HG03354 (cell line): ENCODE measurements around the gene ETS1.

ENCODE experiments used
- ATAC-seq: cut with Tn5 transposase; IDR thresholded peaks from one replicate; pipeline ENCODE4 v1.9.1; 2021; ENCODE audit warnings: mild to moderate bottlenecking; ENCODE audit not compliant: unreplicated experiment, poor library complexity, severe bottlenecking

Gene ETS1

DNA sequence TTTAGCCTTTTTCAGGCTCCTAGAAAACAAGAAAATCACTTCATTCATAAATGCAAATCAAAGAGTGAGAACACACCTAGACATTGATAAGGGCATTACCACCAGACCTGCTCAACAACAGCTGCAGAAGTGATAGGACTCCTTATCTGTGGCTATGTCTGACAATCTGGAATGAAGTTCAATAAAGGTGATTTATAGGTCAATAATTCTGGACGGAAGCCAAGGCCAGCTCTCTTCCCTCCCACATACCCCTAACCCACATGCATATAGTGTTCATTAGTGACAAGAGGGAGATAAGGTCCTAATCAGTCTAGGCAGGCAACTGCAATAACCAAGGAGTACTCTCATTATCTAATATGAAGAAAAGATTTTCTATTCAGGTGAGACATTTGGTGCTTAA, 111.3 kb downstream of the ETS1 start:
- no peak for ATAC-seq

DNA sequence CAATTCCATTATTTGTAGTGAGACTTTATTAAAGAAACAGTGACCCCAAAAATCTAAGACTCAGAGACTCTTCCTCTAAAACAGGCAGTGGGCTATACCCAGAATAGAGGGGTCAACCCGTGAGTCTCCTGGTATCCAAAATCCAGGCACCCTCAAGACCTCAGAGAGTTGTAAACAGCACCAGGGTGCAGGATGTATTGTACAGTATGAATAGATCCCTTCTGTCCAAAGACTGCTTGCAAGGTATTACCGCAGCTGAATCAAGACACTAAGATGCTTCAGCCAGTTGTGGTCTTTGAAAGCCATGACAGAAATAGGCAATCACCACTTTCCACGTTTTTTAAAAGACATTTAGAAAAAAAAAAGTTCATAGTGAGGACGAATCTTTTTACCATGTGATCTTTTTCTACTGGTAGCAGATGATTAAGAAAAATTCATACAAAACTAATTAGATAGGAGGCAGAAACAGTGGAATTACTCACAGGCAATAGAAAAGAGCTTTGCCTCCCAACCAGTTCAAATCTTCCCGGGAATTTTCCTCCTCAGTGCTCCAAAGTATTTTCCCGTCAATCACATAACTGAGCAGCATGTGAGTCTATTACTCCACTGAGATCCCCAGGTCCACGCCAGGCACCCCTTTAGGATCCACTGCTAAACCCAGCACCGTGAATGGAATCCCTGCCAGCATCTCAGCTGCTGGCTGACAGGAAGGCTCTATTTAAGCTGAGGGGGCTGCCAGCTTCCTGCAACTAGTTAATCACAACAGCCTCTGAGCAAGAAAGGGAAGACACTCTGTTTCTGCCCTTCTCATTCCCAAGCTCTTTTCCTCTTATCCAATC, 113.1 kb downstream of the ETS1 start:
- no peak for ATAC-seq

DNA sequence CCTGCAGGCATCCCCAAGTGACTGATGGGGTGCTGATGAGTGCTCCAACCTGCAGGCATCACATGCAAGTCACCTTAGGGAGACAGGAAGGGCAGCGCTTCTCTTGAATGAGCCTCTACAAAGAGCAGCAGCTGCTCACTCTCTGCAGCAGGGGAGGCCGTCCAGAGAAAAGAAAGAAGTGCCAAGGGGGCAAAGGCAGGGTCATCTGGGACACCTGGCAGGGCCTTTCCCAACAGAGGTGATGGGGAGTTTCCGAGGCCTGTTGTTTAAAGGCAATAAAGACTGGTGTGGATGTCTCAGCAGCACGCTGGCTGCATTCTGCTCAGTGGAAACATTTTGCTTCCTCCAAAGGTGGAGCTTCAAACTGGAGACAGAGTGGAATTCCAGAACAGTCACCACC, 113.7 kb downstream of the ETS1 start:
- ATAC-seq, result no peak

DNA sequence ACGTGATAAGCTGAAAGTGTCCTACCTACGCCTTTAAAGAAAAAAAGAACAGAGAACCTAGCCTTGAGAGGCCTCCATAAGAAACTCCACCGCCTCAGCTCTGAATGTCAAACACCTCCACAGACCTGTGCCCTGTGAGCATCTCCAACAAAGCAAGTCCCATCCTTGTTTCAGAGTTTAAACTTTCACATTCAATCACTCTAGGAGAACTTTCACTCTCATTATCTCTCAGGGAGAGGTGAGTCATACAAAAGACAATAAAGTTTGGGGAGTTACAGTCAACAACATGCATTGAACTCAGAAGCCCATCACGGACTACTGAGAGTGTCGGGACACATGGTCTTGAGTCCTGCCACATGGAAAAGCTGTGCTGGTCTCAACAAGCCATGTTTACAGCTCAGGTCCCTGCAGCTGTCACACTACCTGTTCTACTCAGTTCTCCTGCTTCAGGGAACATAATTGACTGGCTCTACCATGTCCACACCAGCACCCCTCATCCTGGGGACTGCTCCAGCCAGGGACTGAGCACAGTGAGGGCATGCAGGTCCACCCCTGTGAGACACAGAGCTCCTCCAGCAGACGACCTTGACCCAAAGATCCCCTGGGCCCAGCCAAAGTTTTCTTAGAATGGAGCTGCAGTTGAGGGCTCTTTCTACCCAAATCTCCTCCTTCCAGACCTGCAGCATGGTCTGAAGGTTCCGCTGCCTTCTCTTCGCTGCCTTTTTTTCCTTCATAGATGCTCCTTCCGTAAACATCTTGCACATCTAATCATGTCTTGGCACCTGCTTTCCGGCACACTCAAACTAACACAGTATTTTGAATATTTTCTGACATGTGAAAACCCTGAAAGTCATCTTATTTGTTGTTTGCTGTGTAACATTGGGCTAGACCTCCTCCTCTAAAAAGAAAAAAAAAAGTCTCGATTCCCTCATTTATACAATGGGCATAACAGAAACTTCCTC, 114.9 kb downstream of the ETS1 start:
- ATAC-seq, result peak; percentile 47

GRCh38 chr11:128471138-128471661, 116.2 kb downstream of the ETS1 start:
- ATAC-seq, result peak; percentile 46

GRCh38 chr11:128470081-128470480, 117.3 kb downstream of the ETS1 start:
- ATAC-seq, result no peak

DNA sequence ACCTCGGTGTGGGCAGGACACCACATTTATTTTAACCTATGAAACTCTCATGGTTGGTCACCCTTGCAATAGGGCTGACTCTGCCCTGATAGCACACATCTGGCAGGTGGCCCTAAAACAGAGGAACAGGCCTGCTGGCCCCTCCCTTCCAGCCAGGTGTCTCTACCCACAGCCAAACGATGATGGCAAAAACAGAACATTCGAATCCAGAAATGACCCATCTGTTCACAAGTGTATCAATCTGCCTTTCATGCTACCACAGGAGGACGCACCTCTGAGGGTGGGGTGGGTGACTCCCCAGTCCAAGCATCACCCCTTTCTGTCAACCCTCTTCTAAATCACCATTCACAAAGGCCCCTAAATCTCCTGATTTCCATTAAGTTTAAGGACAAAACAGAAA, 118.1 kb downstream of the ETS1 start:
- peak; percentile 63 for ATAC-seq

DNA sequence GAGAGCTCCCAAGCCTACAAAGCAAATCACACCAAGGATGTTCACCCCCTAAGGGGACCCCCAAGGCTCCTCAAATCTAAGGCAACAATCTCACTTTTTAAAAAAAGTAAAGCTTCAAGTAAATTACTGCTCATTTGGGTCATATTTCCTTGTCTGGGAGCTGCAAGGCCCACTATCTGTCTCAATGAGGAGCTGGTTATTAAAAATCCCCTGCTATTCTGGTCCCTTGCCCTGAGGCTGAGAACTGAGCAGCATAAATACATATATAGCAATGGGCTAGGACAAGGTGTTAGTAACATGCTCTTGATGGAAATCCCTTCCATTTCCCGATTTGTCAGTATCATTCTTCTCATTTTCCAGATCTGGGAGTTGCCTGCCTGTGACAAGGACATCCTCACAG, 119.2 kb downstream of the ETS1 start:
- ATAC-seq, result no peak

- ATAC-seq, result no peak
These were observed 119.7 kb downstream of the ETS1 start for GRCh38 chr11:128467610-128468041.

- no peak for ATAC-seq
These were observed 120.3 kb downstream of the ETS1 start for GRCh38 chr11:128467041-128467440.

DNA sequence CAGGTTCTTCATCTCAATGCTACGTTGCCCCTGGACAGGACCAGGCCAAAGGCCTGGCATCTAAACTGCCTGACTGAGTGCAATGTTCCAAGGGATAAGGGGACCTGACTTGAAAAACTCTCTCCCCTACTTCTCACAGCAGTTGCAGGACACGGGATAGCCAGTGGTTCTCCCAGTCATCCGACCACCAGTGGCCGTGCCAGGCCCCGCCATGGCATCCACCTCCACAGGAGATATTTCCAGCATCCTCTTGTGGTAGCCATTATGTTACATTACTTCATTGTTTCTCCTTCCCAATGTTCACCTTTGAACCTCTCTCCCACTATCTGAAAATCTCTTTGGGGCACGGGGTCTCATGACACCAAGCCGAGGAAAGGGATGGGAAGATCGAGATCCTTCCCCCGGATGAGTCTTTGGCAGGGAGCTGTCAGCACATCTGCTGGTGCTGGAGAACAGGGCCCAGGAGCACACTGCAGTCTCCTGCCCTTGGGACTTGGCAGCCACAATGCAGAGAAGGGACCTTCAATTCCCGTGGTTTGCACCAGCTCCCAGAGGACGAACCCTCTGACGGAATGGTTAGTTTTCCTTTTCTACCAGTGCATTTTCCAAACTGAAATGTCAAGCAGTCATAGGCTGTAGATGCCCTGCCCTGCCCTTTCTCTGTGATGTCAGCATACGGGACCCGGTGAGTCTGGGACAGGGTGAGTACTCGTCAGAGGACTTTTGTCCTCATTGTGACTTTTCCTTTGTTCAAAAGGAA, 121.2 kb downstream of the ETS1 start:
- no peak for ATAC-seq

DNA sequence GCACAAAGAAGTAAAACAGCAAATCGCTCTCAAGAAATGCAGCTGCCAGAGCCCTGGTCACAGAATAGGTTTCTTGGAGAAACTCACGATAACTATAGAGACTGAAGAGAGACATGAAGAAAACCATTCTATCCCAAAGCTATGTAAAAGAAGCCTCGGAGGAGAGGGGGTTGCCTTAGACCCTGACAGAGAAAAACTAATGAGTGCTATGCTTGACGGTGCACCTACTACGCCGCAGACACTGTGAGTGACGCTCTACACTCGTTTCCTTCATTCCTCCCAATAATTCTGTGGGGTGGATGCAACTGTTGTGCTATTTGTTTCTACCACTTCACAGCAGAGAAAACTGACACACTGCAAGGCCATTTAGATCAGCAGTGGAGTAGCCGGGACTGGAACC, 121.8 kb downstream of the ETS1 start:
- no peak for ATAC-seq

GRCh38 chr11:128464878-128465450, 122.4 kb downstream of the ETS1 start:
- no peak for ATAC-seq

GRCh38 chr11:128463979-128464378, 123.4 kb downstream of the ETS1 start:
- no peak for ATAC-seq

- ATAC-seq, result no peak
These were observed 124.0 kb downstream of the ETS1 start for GRCh38 chr11:128463371-128463829.

GRCh38 chr11:128462922-128463321, 124.4 kb downstream of the ETS1 start:
- ATAC-seq, result no peak

GRCh38 chr11:128462189-128462588, 125.2 kb downstream of the ETS1 start:
- ATAC-seq, result no peak

GRCh38 chr11:128458321-128458720, 129.0 kb downstream of the ETS1 start:
- ATAC-seq, result no peak

DNA sequence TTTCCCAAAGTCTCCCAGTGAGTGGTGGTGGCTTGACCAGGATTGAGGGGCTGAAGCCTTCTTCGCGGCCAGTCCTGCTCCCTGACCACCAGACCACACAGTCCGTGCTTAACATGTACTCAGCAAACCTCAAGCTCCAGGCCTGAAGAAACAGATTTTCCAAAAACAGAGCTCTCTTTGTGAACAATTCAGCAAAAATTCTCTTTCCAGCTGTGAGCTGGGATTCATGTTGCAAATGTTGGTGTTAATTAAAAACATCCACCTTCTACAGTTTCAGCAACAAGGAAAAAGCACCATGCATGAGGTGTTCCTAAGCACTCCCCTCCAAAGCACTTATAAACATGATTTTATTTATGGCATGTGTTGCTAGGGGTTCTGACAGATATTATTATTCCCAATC, 129.5 kb downstream of the ETS1 start:
- no peak for ATAC-seq
